ENCODE results near the gene PREB. TPM values are rescaled to one million over a fixed set of nuclear protein-coding genes. Genes with fewer than 3 reads are reported as not detected.

PREB gene
- total RNA-seq, 1 donor from 2014 or later = 48.9 TPM

DNA sequence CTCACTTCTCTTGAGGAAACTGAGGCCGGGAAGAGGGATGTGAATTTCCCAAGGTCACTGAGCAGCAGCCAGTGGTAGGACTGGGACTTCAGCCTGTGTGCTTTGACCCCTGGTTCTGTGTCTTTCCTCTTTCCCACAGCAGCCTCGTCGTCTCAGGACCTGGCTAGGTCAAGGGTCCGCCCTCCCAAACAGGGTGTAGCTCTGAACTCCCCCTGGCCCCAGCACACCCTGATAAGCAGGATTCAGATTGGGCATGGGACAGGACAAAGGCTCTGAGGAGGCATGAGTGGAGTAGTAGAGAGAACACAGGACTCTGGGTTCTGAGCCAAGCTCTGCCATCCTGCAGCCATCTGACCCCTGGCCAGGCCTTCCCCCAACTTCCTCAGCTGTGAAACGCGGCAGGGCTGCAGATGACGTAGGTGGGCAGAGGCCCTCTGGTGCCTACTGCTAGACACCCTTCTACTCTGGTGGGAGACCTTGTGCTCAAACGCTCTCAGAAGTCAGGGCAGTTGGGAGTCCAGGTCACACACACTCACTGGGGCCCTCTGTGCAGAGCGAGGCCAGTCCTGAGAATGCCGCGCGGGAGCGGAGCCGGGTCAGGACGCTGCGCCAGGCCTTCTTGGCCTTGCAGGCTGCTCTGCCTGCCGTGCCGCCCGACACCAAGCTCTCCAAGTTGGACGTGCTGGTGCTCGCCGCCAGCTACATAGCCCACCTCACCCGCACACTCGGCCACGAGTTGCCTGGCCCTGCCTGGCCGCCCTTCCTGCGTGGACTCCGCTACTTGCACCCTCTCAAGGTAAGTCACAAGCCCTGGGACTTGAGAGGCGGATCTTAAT, 15.4 kb upstream of the PREB start:
- no peak for TF ChIP-seq EZH2 (IDR thresholded peaks at IDR 0.05; ENCODE audit: insufficient read depth, low read length)
- TF ChIP-seq, protein P1, sequence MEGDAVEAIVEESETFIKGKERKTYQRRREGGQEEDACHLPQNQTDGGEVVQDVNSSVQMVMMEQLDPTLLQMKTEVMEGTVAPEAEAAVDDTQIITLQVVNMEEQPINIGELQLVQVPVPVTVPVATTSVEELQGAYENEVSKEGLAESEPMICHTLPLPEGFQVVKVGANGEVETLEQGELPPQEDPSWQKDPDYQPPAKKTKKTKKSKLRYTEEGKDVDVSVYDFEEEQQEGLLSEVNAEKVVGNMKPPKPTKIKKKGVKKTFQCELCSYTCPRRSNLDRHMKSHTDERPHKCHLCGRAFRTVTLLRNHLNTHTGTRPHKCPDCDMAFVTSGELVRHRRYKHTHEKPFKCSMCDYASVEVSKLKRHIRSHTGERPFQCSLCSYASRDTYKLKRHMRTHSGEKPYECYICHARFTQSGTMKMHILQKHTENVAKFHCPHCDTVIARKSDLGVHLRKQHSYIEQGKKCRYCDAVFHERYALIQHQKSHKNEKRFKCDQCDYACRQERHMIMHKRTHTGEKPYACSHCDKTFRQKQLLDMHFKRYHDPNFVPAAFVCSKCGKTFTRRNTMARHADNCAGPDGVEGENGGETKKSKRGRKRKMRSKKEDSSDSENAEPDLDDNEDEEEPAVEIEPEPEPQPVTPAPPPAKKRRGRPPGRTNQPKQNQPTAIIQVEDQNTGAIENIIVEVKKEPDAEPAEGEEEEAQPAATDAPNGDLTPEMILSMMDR (IDR thresholded peaks at IDR 0.05; ENCODE audit: insufficient read depth, low read depth, low read length) = no peak
- Histone ChIP-seq H3K27ac (ENCODE audit: low read depth, low read length) (no peak overlapping the region), H2AFZ (ENCODE audit: low read depth, low read length) (no peak overlapping the region), H3K4me2 (ENCODE audit: low read length) (no peak overlapping the region), H4K20me1 (ENCODE audit: insufficient read depth, low read length) (no peaks in the 10 kb centered on the region), H3K4me3 (ENCODE audit: insufficient read depth, low read depth, low read length) (no peak overlapping the region), H3K27me3 (ENCODE audit: insufficient read depth, low read length) (peaks cover 10% of the 10 kb centered on the region), H3K4me1 (ENCODE audit: insufficient read depth, low read length) (no peaks in the 10 kb centered on the region), H3K9me3 (ENCODE audit: insufficient read depth, low read depth, low read length) (no peaks in the 10 kb centered on the region), H3K36me3 (ENCODE audit: insufficient read depth, low read length) (no peaks in the 10 kb centered on the region), H3K9ac (ENCODE audit: low read length) (no peak overlapping the region), H3K79me2 (ENCODE audit: insufficient read depth, low read length) (no peaks in the 10 kb centered on the region)
- no peak for FAIRE-seq
- Mint-ChIP-seq H3K4me1 (ENCODE audit: low read depth, unreplicated experiment) (no peaks in the 10 kb centered on the region), H3K36me3 (ENCODE audit: low read depth, unreplicated experiment) (no peaks in the 10 kb centered on the region), H3K4me3 (ENCODE audit: unreplicated experiment) (no peak overlapping the region), H3K9me3 (ENCODE audit: unreplicated experiment) (peaks cover 2% of the 10 kb centered on the region), H3K27ac (ENCODE audit: unreplicated experiment) (no peak overlapping the region), H3K27me3 (ENCODE audit: low read depth, unreplicated experiment) (peaks cover 21% of the 10 kb centered on the region)
- DNase-seq (ENCODE audit: low read depth) = no peak

DNA sequence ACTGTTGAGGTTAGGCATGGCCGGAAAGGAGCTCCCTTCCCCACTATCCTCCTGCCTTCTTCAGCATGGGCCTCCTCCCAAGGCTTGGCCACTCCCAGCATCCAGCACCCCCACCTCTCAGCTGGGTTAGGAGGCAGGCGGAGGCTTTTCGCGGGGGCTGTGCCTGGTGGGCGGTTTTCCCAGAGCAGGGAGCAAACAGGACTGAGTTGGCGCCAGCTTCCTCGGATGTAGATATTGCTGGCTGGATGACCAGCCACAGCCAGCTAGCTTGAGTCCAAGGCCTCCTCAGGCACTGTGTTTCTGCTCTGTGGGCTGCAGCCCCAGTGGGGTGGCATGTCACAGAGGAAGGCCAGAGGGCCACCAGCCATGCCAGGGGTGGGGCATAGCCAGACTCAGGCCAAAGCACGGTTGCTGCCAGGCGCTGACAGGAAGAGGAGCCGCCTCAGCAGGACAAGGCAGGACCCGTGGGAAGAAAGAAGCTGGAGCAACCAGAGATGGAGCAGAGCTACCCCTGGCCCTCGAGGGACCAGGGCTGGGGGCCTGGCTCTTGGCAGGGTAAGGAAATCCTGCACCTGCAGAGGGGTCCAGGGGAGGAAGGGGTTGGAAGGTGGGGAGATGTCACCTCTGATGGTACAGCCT, 14.5 kb upstream of the PREB start, which contains the start of gene TCF23:
TCF23 (plus strand) TSS at position 204 of the 639 bp plus-strand sequence; CDS start at position 334, 130 bp downstream.
- no peak within 1 kb of the TSS for H3K27ac Mint-ChIP-seq (ENCODE audit: unreplicated experiment)
- no peak within 1 kb of the TSS for H3K9ac ChIP-seq (ENCODE audit: low read length)
- H3K27me3 ChIP-seq (ENCODE audit: insufficient read depth, low read length) = peaks cover 10% of the 10 kb centered on the region
- H2AFZ ChIP-seq (ENCODE audit: low read depth, low read length) = no peak within 1 kb of the TSS
- H3K36me3 Mint-ChIP-seq (ENCODE audit: low read depth, unreplicated experiment) = no peaks in the 10 kb centered on the region
- no peak for FAIRE-seq
- no peaks in the 10 kb centered on the region for H4K20me1 ChIP-seq (ENCODE audit: insufficient read depth, low read length)
- no peak within 1 kb of the TSS for H3K4me3 Mint-ChIP-seq (ENCODE audit: unreplicated experiment)
- no peaks in the 10 kb centered on the region for H3K36me3 ChIP-seq (ENCODE audit: insufficient read depth, low read length)
- no peak within 1 kb of the TSS for H3K27ac ChIP-seq (ENCODE audit: low read depth, low read length)
- no peak for TF ChIP-seq EZH2 (IDR thresholded peaks at IDR 0.05; ENCODE audit: insufficient read depth, low read length)
- TF ChIP-seq, protein P1 (IDR thresholded peaks at IDR 0.05; ENCODE audit: insufficient read depth, low read depth, low read length) = no peak
- H3K9me3 Mint-ChIP-seq (ENCODE audit: unreplicated experiment) = no peaks in the 10 kb centered on the region
- DNase-seq (ENCODE audit: low read depth) = no peak
- no peak within 1 kb of the TSS for H3K4me2 ChIP-seq (ENCODE audit: low read length)
- H3K79me2 ChIP-seq (ENCODE audit: insufficient read depth, low read length) = no peaks in the 10 kb centered on the region
- H3K27me3 Mint-ChIP-seq (ENCODE audit: low read depth, unreplicated experiment) = peaks cover 21% of the 10 kb centered on the region
- no peaks in the 10 kb centered on the region for H3K4me1 ChIP-seq (ENCODE audit: insufficient read depth, low read length)
- no peaks in the 10 kb centered on the region for H3K9me3 ChIP-seq (ENCODE audit: insufficient read depth, low read depth, low read length)
- no peak within 1 kb of the TSS for H3K4me3 ChIP-seq (ENCODE audit: insufficient read depth, low read depth, low read length)
- H3K4me1 Mint-ChIP-seq (ENCODE audit: low read depth, unreplicated experiment) = no peaks in the 10 kb centered on the region
